ENCODE measurements around the gene CST11.

CST11 gene, protein sequence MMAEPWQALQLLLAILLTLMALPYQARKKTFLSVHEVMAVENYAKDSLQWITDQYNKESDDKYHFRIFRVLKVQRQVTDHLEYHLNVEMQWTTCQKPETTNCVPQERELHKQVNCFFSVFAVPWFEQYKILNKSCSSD

GRCh38 chr20:23452776-23453175, at the start of gene CST11:
Gene CST11, minus strand, starts transcription at chr20:23452876. Its CDS starts 65 bp downstream, at chr20:23452811.
- Histone ChIP-seq H2AFZ (ENCODE audit: low read length) (no peak within 1 kb of the TSS), H3K9me3 (ENCODE audit: low read length) (no peaks in the 10 kb centered on the region), H3K9ac (ENCODE audit: low read length) (no peak within 1 kb of the TSS), H3K4me3 (ENCODE audit: low read depth, low read length, poor library complexity, severe bottlenecking) (no peak within 1 kb of the TSS), H3K4me1 (ENCODE audit: insufficient read depth, low read length, severe bottlenecking) (no peaks in the 10 kb centered on the region), H3K79me2 (ENCODE audit: insufficient read depth, low read length) (no peaks in the 10 kb centered on the region), H3K36me3 (ENCODE audit: insufficient read depth, low read length) (no peaks in the 10 kb centered on the region), H3K27ac (ENCODE audit: low read depth, low read length, poor library complexity, severe bottlenecking) (no peak within 1 kb of the TSS), H3K4me2 (ENCODE audit: low read length) (no peak within 1 kb of the TSS), H4K20me1 (ENCODE audit: insufficient read depth, low read length) (no peaks in the 10 kb centered on the region), H3K9me2 (ENCODE audit: low read depth, low read length) (no peaks in the 10 kb centered on the region), H3F3A (ENCODE audit: insufficient read depth, low read length) (no peaks in the 10 kb centered on the region), H3K27me3 (ENCODE audit: insufficient read depth, low read length) (peaks cover 8% of the 10 kb centered on the region; the same call in 1 of the 2 replicates)
- TF ChIP-seq CTCF (IDR thresholded peaks at IDR 0.05; ENCODE audit: low read length) (no peak), EZH2 (IDR thresholded peaks at IDR 0.05; ENCODE audit: borderline replicate concordance, low read length) (no peak)

DNA sequence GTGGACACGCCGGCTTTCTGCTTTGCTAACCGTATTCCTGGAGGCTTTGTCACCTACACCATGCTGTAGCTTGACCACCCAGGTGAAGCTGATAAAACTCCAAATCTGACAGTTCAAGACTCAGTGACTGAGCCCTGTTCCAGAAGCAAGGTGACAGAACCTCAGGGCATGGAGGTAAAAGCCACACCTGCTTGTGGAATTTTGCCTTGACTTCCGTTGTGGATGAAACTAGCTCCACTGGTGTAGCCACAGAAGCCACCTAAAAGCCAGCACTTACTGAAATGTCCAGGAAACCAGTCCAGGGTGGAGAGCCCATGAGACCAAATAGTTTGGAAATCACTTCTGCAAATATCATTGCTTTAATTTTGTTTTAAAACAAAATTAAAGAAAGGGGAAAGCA, 49.2 kb upstream of the CST11 start:
- Histone ChIP-seq H3K4me1 (ENCODE audit: insufficient read depth, low read length, severe bottlenecking) (no peaks in the 10 kb centered on the region), H3K36me3 (ENCODE audit: insufficient read depth, low read length) (no peaks in the 10 kb centered on the region), H3F3A (ENCODE audit: insufficient read depth, low read length) (no peaks in the 10 kb centered on the region), H4K20me1 (ENCODE audit: insufficient read depth, low read length) (no peaks in the 10 kb centered on the region), H3K4me3 (ENCODE audit: low read depth, low read length, poor library complexity, severe bottlenecking) (no peak overlapping the region), H2AFZ (ENCODE audit: low read length) (no peak overlapping the region), H3K79me2 (ENCODE audit: insufficient read depth, low read length) (no peaks in the 10 kb centered on the region), H3K4me2 (ENCODE audit: low read length) (no peak overlapping the region), H3K9me2 (ENCODE audit: low read depth, low read length) (no peaks in the 10 kb centered on the region), H3K9me3 (ENCODE audit: low read length) (no peaks in the 10 kb centered on the region), H3K27me3 (ENCODE audit: insufficient read depth, low read length) (no peaks in the 10 kb centered on the region), H3K9ac (ENCODE audit: low read length) (no peak overlapping the region), H3K27ac (ENCODE audit: low read depth, low read length, poor library complexity, severe bottlenecking) (no peak overlapping the region)
- TF ChIP-seq EZH2 (IDR thresholded peaks at IDR 0.05; ENCODE audit: borderline replicate concordance, low read length): no peak
- TF ChIP-seq CTCF (IDR thresholded peaks at IDR 0.05; ENCODE audit: low read length): no peak

DNA sequence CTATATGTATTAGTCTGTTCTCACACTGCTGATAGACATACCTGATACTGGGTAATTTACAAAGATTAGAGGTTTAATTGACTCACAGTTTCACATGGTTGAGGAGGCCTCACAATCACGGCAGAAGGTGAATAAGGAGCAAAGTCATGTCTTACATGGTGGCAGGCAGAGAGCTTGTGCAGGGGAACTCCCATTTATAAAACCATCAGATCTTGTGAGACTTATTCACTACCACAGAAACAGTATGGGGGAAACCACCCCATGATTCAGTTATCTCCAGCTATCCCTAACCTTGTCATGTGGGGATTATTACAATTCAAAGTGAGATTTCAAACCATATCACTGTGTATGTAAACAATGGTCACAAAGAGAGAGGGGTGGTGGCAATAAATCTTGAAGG, 44.9 kb upstream of the CST11 start:
- no peaks in the 10 kb centered on the region for H3K79me2 ChIP-seq (ENCODE audit: insufficient read depth, low read length)
- H3K4me1 ChIP-seq (ENCODE audit: insufficient read depth, low read length, severe bottlenecking): no peaks in the 10 kb centered on the region
- H2AFZ ChIP-seq (ENCODE audit: low read length): no peak overlapping the region
- H3K4me3 ChIP-seq (ENCODE audit: low read depth, low read length, poor library complexity, severe bottlenecking): no peak overlapping the region
- no peaks in the 10 kb centered on the region for H3K9me3 ChIP-seq (ENCODE audit: low read length)
- H3K36me3 ChIP-seq (ENCODE audit: insufficient read depth, low read length): no peaks in the 10 kb centered on the region
- H3F3A ChIP-seq (ENCODE audit: insufficient read depth, low read length): no peaks in the 10 kb centered on the region
- H3K4me2 ChIP-seq (ENCODE audit: low read length): no peak overlapping the region
- no peak overlapping the region for H3K9ac ChIP-seq (ENCODE audit: low read length)
- H3K27ac ChIP-seq (ENCODE audit: low read depth, low read length, poor library complexity, severe bottlenecking): no peak overlapping the region
- no peaks in the 10 kb centered on the region for H3K27me3 ChIP-seq (ENCODE audit: insufficient read depth, low read length)
- no peak for TF ChIP-seq CTCF (IDR thresholded peaks at IDR 0.05; ENCODE audit: low read length)
- no peak for TF ChIP-seq EZH2 (IDR thresholded peaks at IDR 0.05; ENCODE audit: borderline replicate concordance, low read length)
- no peaks in the 10 kb centered on the region for H4K20me1 ChIP-seq (ENCODE audit: insufficient read depth, low read length)
- no peaks in the 10 kb centered on the region for H3K9me2 ChIP-seq (ENCODE audit: low read depth, low read length)

Data from OCI-LY1 (cell line).